Stimulated activated CD8-positive, alpha-beta memory T cell treated with anti-CD3 and anti-CD28 coated beads, Interleukin-15, amount 100 ng/mL, for 24 hours (primary cell): ENCODE results near the gene CYP2E1.
"Not testable (repeated sequence)": the region's sequence is repeated elsewhere in the genome, so short reads cannot be mapped to it uniquely, and the experiment has no call there.

Source experiments
- DNase-seq: peaks from one replicate; pipeline ENCODE4 v3.0.0-alpha.2; 2020; ENCODE audit warnings: low read depth

The CYP2E1 gene

GRCh38 chr10:133528845-133529575 lies 1.8 kb downstream of the CYP2E1 start:
- no peak for DNase-seq

- DNase-seq, result no peak
These were observed 2.4 kb downstream of the CYP2E1 start for GRCh38 chr10:133529576-133529946.

DNA sequence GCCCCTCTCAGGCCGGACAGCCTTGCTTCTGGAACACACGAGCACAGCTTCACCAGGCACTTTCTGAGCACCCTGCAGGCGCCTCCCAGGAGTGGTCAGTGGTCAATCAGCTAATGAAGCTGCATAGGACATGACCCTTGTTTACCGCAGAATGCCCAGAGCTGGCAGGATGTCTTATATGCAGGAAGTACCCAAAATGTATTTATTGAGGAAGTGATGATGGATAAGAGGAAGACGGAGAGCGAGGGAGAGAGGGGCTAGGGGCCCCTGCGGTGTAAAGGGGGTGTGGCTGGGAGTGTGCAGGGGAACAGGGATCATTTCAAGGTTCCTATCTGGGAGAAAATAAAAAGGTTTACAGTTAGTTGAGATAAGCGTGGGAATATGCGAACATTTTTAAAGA lies 3.3 kb downstream of the CYP2E1 start:
- no peak for DNase-seq

GRCh38 chr10:133532871-133533270 lies 5.7 kb downstream of the CYP2E1 start:
- no peak for DNase-seq

GRCh38 chr10:133534417-133534816 lies 7.3 kb downstream of the CYP2E1 start:
- no peak for DNase-seq

DNA sequence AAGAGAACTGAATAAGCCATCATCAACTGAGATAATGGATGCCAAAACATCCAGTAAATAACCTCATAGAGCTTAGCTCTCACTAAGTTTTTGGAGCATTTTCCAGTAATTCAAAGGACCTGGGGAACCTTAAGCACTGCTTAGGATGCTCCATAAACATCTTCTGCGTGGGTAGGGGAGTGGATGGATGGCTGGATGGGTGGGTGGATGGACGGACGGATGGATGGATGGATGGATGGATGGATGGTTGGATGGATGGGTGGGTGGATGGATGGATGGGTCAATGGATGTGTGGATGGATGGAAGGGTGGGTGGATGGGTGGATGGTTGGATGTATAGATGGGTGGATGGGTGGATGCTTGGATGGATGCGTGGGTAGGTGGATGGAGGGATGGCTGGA lies 9.0 kb downstream of the CYP2E1 start:
- DNase-seq, result no peak

DNA sequence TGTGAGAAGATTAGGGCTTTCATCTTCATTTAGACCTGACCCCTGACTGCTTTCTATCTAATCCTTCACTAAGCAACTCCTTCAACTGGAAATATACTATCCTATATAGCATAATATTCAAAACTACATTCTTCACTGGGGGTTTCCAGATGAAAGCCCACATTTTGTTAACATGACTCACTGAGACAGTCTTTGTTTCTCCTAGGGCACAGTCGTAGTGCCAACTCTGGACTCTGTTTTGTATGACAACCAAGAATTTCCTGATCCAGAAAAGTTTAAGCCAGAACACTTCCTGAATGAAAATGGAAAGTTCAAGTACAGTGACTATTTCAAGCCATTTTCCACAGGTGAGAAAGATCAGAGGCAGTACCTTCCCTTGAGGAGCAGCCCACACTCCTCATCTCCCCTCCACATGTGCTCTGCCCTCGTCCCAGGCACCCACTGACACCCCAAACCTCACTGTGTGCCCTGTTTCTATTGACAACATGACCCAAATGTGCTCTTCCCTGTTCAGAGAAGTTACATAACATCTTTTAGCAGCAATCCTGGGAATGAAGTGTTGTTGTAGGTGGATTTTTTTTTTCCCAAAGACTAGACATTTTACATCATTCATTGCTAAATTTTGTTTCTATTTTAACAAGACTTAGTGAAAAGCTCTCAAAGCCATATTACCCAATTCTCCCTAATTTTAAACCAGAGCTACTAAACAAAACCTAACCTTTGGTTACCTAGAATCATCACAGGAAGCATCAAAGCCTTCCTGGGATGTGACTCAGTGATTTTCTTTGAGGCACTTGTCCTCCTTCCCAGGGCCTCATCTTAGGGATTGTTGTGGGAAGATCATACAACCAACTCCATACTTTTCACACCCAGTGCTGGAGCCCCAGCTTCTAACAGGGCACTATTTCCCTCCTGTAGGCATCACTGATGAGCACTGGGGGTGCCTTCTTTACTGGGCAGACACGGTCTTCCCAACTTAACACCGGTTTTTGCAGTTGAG lies 10.7 kb downstream of the CYP2E1 start:
- DNase-seq, result no peak

GRCh38 chr10:133541441-133541975 lies 14.3 kb downstream of the CYP2E1 start:
- not testable (repeated sequence) for DNase-seq

DNA sequence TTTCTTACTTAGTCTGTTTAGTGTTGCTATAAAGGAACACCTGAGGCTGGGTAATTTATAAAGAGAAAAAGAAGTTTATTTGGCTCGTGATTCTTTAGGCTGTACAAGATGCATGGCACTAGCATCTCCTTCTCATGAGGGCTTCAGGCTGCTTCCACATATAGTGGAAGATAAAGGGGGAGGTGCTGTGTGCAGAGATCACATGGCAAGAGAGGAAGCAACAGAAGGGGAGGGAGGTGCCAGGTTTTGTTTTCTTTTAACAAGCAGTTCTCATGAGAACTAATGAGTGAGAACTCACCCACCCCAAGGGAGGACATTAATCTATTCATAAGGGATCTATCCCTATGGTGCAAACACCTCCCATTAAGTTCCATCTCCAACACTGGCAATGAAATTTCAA lies 17.3 kb downstream of the CYP2E1 start:
- no peak for DNase-seq

DNA sequence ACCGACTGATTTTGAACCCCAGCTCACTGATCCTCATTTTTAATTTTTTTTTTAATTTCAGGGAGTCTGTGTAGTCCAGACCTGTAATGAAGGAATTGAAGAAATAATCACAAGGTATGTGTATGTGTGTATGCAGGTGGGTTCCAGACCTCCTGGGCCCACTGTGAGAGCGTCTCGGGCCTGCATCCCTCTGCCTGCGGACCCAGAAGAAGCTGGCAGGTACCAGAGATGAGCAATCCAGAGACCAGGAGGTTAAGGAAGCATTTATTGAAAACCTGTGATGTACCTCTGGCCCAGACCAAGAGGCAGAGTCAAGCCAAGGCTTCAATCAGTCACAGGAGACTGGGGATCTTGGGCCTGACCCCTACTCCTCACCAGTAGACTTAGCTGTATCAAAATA lies 27.4 kb downstream of the CYP2E1 start:
- no peak for DNase-seq

GRCh38 chr10:133555521-133555920 lies 28.4 kb downstream of the CYP2E1 start:
- no peak for DNase-seq

DNA sequence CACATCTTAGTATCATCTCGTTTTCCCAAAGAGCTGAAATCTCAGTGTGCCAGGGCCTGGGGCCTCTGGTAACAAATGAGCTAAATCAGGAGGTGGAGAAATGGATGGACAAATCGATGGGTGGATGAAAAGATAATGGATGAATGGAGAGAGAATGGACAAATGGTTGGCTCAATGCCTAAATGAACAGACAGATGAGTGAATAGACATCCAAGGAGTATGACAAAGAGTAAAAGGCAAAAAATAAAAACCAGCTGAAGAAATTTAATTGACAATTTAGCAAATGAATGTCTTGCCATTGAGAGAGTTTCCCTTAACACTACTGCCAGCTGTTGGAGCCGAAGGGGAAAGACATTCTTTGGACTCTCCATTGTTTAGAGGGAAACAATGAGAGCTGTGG lies 30.2 kb downstream of the CYP2E1 start:
- no peak for DNase-seq

DNA sequence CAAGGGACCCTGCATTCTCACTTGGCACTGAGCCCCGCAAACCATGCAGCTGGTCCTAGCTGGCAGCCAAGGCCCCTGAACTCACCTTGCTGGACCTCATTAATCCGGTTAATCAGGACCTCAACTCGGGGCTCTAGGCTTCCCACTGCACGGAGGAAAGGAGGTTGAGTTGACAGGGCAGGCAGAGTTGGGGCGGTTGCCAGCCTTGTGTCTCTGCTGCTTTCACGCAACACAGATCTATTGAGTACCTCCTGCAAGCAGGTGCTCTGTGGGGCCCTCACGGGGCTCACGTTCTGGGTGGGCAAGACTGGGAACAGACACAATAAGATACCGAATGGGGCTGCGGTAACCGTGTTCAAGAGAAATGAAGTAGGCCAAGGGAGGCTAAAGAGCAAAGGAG lies 32.1 kb downstream of the CYP2E1 start:
- no peak for DNase-seq

DNA sequence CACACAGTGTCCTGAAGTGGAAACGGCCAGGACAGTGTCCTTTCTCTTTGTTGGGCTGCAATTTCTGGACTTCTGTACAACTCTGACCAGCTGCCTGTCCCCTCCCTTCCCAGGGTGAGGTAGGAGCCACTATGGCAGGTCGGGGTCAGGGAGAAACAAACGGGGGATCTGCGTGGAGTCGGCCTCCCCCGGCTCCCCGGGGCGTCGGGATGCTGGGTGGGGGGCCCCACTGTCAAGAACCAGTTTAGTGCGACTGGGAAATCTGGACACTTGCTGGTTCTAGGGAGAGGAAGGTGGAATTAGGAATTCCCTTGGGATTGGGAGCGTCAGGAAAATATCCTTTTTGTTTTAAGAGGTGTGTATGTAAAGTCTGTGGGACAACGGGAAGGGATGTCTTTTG lies 37.7 kb downstream of the CYP2E1 start:
- DNase-seq, result no peak

DNA sequence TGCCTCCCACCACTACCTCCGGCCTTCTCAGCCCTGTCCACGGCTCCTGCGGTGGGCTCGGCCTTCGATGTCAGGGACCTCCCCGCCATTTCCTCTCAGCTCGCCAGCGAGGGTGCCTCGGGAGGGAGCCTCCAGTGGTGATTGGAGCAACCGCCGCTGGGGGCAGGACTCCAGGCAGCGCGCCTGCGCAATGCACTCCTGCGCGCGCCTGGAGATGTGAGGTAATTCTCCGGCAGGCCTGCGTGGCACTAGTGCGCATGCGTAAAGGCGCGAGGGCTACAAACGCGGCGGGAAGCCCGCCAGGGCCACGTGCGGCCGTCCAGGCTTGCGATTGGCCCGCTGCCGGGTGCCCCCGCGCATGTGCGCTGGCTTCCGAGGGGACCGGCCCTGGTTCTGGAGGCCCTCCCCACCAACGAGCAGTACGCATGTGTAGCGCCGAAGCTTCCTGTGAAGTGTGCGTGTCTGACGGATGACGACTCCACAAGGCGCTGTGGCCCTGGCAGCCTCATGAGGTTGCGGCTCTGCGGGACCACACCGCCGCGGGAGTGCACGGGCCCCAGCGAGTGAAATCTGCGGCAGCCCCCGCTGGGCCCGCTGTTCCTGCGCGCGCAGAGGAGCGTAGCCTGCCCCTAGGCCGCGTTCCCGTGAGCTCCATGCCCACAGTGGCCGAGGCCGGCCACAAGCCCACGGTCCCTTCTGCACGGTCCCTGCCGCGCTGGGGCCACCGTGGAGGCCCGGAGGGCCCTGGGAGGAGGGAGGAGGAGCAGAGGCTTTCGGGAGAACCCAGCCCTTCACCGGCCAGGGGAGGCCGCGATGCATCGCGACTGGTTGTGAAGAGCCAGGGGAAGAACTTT lies 38.5 kb downstream of the CYP2E1 start, which contains the start of gene SYCE1:
SYCE1 (minus strand) TSS at position 143 of the 854 bp plus-strand sequence; CDS start at position 89, 54 bp downstream.
- DNase-seq, result no peak

- no peak for DNase-seq
These were observed 40.0 kb downstream of the CYP2E1 start for GRCh38 chr10:133567119-133567518.

GRCh38 chr10:133567609-133568286 lies 40.6 kb downstream of the CYP2E1 start:
- DNase-seq, result no peak

GRCh38 chr10:133568287-133568614 lies 41.1 kb downstream of the CYP2E1 start:
- DNase-seq, result no peak

DNA sequence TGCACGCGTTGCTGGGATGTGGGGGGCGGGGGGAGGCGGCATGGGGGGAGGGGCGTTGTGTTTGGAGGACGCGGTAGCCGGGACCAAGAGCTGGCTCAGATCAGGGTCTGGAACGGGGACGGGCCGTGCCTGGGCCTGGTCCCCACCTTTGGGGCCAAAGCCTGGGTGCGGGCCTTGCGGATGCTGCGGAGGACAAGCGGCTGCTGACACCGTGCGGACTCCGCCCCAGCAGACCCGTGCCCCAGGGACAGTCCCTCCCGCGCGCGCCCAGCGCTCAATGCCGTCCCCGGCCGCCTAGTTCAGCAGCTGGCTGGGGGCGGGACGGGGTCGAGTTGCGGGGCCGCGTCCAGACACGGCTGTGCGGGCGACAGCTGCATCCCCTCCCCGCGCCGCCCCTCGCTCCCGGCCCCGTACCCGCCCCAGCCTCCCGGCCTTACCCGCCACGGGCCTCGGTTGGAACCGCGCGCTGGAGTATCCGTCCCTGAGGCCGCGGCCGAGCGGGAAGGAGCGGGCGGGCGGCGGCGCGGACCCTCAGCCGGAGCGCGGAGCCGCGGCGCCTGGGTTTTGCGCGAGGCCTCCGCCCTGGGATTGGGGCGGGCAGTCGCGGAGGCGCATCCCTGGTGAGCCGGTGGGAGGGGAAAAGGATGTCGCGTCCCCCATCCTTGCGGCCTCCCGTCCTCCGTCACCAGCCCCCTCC lies 41.8 kb downstream of the CYP2E1 start:
- not testable (repeated sequence) for DNase-seq

GRCh38 chr10:133569801-133570200 lies 42.6 kb downstream of the CYP2E1 start:
- DNase-seq, result not testable (repeated sequence)

GRCh38 chr10:133572055-133572454 lies 44.9 kb downstream of the CYP2E1 start:
- not testable (repeated sequence) for DNase-seq
